Right hindlimb (tissue), 1 donor: ENCODE results near the gene PSEN1.

Experiments used
- DNase-seq: peaks from one replicate; pipeline ENCODE4 v3.0.0-alpha.2; 2018

PSEN1 gene

DNA sequence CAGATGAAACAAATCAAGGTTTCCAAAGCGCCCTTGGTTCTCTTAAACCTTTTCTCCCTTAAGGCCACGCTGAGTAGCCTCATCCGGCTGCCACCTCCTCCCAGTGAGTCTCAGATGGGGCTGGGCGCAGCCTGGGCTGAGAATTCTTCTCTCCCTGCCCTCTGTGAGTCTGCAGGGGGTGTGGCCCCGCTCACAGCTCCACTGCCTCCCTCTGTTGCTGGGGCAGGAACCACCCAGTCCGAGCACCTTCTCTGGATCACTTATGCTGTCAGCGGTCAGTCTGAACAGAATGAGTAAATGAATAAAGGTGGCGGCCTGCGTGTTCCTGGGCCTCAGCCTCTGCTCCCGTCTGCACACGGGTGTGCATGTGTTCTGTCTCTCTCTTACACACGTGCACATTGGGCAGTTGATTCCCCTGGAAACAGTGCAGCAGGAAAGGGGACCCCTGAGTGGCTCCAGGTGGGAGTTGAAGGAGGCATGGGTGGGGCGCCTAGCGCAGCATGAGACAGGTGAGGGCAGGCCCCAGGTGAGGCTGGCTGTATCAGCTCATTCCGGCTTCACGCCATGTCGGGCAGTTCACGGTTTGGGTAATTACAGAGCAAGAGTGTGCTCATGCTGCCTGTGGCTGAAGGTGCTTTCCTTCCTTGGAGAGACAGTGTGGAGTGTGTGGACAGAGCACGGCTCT lies 105.3 kb downstream of the PSEN1 start:
- DNase-seq: no peak

GRCh38 chr14:73242357-73242901 lies 106.1 kb downstream of the PSEN1 start:
- DNase-seq: no peak

DNA sequence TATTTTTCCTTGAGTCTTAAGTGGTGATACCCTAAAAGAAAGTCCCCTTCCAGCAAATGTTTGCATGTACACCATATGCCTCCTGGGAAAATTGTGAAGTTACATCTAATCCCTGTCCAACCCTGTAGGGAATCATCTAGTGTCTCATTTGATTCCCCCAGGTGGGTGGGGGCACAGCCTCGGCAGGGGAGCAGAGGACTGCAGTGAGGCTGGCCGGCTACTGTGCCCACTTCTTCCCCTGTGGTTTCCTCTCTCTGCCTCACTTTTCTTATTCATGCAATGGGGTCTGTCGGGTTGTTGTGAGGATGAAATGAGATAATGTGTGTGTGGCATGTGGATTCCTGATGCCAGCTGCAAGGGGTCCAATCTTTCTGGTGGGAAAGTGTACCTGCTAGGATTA lies 107.0 kb downstream of the PSEN1 start:
- peak; percentile 1 for DNase-seq

GRCh38 chr14:73243748-73244147 lies 107.4 kb downstream of the PSEN1 start:
- DNase-seq: no peak

DNA sequence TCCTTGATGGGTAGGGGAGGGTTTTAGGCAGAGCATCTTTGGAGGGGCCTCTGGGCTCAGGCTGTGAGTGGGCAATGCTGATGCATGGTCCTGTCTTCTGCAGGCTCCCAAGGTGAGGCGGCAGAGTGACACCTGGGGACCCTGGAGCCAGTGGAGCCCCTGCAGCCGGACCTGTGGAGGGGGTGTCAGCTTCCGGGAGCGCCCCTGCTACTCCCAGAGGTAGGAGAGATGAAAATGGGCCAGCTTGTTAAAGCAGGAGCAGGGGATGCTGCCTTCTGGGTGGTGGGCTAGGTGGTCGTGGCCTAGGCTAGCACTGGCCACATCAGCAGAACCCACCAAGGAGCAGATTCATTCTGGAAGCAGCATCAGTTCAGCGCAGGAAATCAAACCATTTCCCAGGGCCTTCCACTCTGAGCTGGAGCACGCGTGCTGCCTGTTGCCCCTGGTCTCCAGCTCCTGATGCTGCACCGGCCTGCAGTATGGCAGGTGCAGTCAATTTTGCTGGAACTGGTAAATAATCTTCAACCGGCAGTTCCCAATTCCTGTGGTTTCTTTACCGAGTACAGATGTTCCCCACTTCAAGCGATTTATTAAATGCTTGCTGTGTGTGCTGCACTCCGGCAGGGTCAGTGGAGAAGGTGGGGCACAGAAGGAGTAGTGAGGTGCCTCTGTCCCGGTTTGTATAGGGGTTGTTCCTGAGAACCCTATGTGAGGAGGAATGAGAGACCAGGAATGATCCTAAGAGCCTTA lies 108.4 kb downstream of the PSEN1 start:
- no peak for DNase-seq

GRCh38 chr14:73245480-73246325 lies 109.4 kb downstream of the PSEN1 start:
- DNase-seq: no peak

DNA sequence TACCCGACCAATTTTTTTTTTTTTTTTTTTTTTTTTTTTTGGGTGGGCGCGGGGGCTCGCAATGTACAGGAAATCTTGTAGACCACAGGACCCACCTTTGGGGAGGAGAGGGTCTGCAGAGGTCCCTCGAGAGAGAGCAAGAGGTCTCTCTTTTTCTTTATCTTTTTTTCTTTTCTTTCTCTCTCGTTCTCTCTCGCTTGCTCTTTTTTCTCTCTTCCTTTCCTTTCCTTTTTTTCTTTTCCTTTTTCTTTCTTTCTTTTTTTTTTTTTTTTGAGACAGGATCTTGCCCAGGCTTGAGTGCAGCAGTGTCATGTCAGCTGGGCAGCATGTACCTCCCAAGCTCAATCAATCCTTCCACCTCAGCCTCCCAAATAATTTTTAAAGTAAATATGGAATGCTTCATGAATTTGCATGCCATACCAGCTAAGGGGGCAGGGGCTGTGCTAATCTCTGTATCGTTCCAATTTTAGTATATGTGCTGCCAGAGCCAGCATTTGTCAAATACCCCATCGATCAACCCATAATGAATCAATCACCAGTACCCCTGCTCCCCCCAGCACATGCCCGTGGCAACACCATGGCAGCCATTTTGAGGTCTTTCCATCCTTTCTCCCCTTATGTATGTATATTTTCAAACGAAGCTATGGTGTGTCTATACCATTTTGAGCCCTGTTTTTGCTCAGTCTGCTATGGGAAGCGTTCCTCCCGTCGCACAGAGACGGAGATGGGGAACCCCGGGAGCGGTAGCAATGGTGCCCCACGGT lies 110.3 kb downstream of the PSEN1 start:
- no peak for DNase-seq

GRCh38 chr14:73248108-73248868 lies 112.0 kb downstream of the PSEN1 start:
- no peak for DNase-seq

DNA sequence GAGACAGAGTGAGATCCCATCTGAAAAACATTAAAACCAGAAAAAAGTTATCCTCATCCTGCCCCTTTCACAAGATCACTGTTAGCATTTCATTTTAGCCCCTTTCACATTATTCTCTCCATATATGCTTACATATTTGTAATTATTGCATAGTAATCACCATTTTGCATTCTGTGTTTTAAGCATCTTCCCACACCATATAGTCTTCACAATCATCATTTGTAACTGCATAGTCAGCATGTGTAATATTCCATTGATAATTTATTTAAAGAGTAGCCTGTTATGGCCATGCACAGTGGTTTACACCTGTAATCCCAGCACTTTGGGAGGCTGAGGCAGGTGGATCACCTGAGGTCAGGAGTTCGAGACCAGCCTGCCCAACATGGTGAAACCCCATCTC lies 112.8 kb downstream of the PSEN1 start:
- no peak for DNase-seq

DNA sequence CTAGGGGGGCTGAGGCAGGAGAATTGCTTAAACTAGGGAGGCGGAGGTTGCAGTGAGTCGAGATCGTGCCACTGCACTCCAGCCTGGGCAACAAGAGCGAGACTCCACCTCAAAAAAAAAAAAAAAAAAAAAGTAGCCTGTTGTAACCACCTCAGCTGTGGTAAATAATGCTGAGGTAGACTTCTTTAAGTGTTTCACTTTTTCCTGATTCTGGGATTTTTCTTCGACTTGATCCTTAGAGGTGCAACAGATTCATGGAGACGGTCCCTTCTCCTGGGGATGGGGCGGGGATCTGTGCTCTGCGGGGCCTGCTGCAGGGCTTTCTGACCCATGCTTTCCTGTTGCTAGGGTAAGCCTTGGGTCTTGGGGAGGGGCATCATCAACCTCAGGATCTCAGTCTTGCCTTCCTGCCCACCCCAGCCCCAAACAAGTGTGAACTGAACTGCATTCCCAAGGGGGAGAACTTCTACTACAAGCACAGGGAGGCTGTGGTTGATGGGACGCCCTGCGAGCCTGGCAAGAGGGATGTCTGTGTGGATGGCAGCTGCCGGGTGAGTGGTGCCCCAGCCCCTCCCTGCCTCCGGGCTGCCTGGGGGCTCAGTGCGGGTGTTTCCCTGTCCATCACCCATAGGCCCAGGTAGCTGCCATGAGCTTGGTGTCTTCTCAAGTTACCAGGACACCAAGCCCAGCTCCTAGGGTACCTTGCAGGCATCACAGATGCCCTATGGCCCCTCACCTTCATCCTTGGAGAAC lies 113.4 kb downstream of the PSEN1 start:
- no peak for DNase-seq

DNA sequence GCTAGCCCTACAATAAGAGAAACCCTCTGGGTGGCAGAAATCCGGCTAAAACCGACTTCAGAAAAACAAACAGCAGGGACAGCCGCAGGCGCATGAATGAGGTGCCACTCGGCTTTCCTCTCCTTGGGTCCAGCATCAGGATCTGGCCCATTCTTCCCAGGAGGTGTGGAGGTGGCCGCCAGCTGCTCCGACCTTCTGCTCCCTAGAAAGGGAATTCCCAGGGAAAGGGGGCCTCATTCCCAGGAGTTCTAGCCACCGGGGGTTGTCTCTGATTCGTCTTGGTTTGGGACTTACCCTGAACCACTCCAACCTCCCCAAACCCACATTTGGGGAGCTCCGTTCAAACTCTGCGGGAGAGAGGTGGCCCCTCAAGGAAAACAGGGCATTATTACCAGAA lies 114.0 kb downstream of the PSEN1 start:
- no peak for DNase-seq

GRCh38 chr14:73250781-73251500 lies 114.6 kb downstream of the PSEN1 start:
- no peak for DNase-seq

DNA sequence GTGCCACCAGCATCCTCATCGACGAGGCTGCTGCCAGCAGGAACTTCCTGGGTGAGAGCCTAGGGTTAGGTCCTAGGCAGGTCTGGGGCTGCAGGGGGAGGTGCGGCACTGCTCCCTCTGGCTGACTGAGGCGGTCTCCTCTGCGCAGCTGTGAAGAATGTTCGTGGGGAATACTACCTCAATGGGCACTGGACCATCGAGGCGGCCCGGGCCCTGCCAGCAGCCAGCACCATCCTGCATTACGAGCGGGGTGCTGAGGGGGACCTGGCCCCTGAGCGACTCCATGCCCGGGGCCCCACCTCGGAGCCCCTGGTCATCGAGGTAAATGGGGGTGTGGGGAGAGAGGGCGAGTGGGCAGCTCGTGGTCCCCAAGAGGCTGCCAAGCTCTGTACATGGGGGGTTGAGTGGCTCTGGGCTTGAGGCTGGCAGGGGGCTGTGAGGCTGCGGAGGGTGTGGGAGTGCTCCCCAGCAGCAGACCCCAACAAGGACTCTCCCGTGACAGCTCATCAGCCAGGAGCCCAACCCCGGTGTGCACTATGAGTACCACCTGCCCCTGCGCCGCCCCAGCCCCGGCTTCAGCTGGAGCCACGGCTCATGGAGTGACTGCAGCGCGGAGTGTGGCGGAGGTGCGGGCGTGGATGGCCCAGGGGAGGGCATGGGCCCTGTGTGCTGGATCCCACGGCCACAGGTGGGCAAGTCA lies 115.4 kb downstream of the PSEN1 start:
- no peak for DNase-seq

- no peak for DNase-seq
Observed at GRCh38 chr14:73252491-73253322, 116.4 kb downstream of the PSEN1 start.

- no peak for DNase-seq
Observed at GRCh38 chr14:73253323-73253610, 117.0 kb downstream of the PSEN1 start.

GRCh38 chr14:73253721-73254120 lies 117.4 kb downstream of the PSEN1 start:
- no peak for DNase-seq

DNA sequence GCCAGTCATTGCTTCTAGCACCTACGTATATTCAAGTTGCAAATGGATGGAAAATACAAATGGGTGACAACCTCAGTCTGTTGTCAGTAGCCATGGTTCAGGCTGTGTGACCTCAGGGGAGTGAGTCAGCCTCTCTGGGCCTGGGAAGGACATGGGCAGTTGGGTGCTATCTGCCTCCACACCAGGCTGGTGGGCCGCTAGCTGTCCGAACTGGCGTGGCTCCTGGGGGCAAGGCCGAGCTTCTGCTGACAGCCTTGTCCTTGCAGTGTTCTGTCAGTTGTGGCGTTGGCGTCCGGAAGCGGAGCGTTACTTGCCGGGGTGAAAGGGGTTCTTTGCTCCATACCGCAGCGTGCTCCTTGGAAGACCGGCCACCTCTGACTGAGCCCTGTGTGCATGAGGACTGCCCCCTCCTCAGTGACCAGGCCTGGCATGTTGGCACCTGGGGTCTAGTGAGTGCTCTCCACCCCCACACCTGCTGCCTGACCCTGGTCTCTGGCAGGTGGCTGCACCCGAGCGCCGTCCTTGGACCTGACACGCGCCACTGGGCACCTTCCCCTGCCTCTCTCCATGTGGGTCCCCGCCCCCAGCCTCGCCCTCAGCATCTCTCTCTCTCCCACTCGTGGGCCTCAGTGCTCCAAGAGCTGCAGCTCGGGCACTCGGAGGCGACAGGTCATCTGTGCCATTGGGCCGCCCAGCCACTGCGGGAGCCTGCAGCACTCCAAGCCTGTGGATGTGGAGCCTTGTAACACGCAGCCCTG lies 118.1 kb downstream of the PSEN1 start:
- no peak for DNase-seq

DNA sequence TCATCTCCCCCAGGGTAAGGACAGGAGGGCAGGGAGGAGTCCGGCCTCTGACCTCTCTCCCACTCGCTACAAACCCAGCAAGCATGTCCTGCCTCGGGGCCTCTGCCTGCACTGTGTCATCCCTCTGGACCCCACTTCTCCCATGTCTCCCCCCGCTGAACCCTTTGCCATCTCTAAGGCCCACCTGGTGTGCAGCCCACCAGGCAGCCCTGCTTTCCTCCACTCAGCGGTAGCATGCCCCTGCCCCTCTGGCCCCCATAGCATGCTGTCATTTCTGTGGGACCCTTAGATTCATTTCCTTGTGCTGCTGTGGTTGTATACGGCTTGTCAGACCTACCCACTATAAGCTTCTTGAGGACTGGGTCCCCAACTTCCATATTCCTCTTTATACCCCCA lies 118.7 kb downstream of the PSEN1 start:
- no peak for DNase-seq
